Caco-2 (cell line): ENCODE measurements around the gene KLHL14. TPM values are rescaled to one million over a fixed set of nuclear protein-coding genes. Genes with fewer than 3 reads are reported as not detected.

Experiments used
- BruUV-seq: library from RNA; stranded (reverse); fragments of 400-500 nt; replicated peaks from 2 replicates; lab custom pipeline; 2021; lab: Mats Ljungman, UMichigan
- CTCF ChIA-PET: fragments of 300-600 bp; sonication (Branson Sonifier 250); formaldehyde crosslinking; loops from one replicate; lab custom pipeline; 2022; ENCODE audit warnings: antibody characterized with exemption; lab: Charles Lee
- POLR2A ChIA-PET: fragments of 300-600 bp; sonication (Branson Sonifier 250); formaldehyde crosslinking; loops from one replicate; lab custom pipeline; 2022; ENCODE audit warnings: antibody characterized with exemption; lab: Charles Lee
- DNase-seq, 2 experiments: peaks; one replicate each; pipeline versions ENCODE4 v3.0.0 to v3.0.0-alpha.2; 2020 to 2022
- H3K27me3 ChIP-seq: replicated peaks from 2 replicates; pipeline ENCODE4 v1.6.0; 2011; ENCODE audit warnings: low read length; ENCODE audit not compliant: control insufficient read depth, insufficient read depth
- H3K36me3 ChIP-seq: 2 replicates; pipeline ENCODE4 v1.5.1; 2011; ENCODE audit warnings: low read length; ENCODE audit not compliant: control insufficient read depth, insufficient read depth
- H3K4me1 ChIP-seq: fragments of 250-450 bp; sonication (Bioruptor Pico); 2 replicates; pipeline ENCODE4 v1.5.1; 2020; ENCODE audit warnings: mild to moderate bottlenecking
- H3K4me3 ChIP-seq: 2 replicates; pipeline ENCODE4 v1.5.1; 2011; ENCODE audit warnings: low read depth, mild to moderate bottlenecking, control low read depth, low read length
- H3K9me3 ChIP-seq: fragments of 250-450 bp; sonication (Bioruptor Pico); 2 replicates; pipeline ENCODE4 v1.5.1; 2020; ENCODE audit warnings: mild to moderate bottlenecking, moderate library complexity
- H3K27ac Mint-ChIP-seq: one replicate; pipeline ENCODE4 v1.8.0; 2022; ENCODE audit warnings: mixed read lengths; ENCODE audit not compliant: unreplicated experiment
- H3K27me3 Mint-ChIP-seq: one replicate; pipeline ENCODE4 v1.8.0; 2022; ENCODE audit warnings: mixed read lengths; ENCODE audit not compliant: insufficient read depth, unreplicated experiment
- H3K36me3 Mint-ChIP-seq: one replicate; pipeline ENCODE4 v1.8.0; 2022; ENCODE audit warnings: mild to moderate bottlenecking, mixed read lengths; ENCODE audit not compliant: insufficient read depth, unreplicated experiment
- H3K4me1 Mint-ChIP-seq: one replicate; pipeline ENCODE4 v1.8.0; 2022; ENCODE audit warnings: low read depth, mixed read lengths; ENCODE audit not compliant: unreplicated experiment
- H3K4me3 Mint-ChIP-seq: one replicate; pipeline ENCODE4 v1.8.0; 2022; ENCODE audit warnings: mild to moderate bottlenecking, moderate library complexity, mixed read lengths; ENCODE audit not compliant: unreplicated experiment
- H3K9me3 Mint-ChIP-seq: one replicate; pipeline ENCODE4 v1.8.0; 2022; ENCODE audit warnings: mixed read lengths; ENCODE audit not compliant: unreplicated experiment
- intact Hi-C: fragments of 100-400 bp; cut with micrococcal nuclease; formaldehyde crosslinking; loops from one replicate; pipeline ENCODE4 v1.10.0; 2022; ENCODE audit not compliant: unreplicated experiment
- total RNA-seq: library from RNA; stranded (reverse); gene quantifications from 2 replicates; pipeline ENCODE4 v1.2.3, GENCODE V29; 2022
- TF ChIP-seq, protein P1 (sequence below), 2 experiments: fragments of 200-600 bp in 1 of 2; IDR thresholded peaks; 1 replicate in 1 of 2; 2 replicates in 1 of 2; pipeline versions ENCODE4 v1.5.1 to v1.8.0; 2011 to 2022; ENCODE audit warnings: antibody characterized with exemption in 1 of 2, control low read depth in 1 of 2, inconsistent platforms in 1 of 2, low read depth in 1 of 2, low read length in 1 of 2, mild to moderate bottlenecking in 1 of 2, moderate library complexity in 1 of 2; ENCODE audit not compliant: insufficient read depth in 1 of 2, severe bottlenecking in 1 of 2, unreplicated experiment in 1 of 2

KLHL14 gene
- total RNA-seq, 1 experiment from 2014 or later: not detected

DNA sequence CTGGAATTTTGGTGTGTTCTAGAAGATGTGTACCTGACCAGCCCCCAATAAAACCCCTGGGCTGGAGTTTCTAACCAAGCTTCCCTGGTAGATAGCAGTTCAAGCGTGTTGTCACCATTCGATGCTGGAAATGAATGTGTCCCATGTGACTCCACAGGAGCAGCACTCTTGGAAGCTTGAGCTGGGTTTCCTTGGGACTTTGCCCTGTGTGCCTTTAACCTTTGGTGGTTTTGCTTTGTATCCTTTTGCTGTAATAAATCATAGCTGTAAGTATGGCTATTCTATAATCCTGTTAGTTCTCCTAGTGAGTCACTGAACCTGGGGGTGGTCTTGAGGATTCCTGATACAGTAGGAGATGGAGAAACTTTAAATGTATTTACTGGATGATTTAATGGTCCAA, 65.2 kb downstream of the KLHL14 start:
- H3K4me1 ChIP-seq: no peaks in the 10 kb centered on the region
- ChIA-PET POLR2A (no interaction called here), CTCF (no interaction called here)
- Mint-ChIP-seq H3K4me3 (no peak overlapping the region), H3K36me3 (no peaks in the 10 kb centered on the region), H3K27me3 (peaks cover 3% of the 10 kb centered on the region), H3K9me3 (no peaks in the 10 kb centered on the region), H3K4me1 (no peaks in the 10 kb centered on the region), H3K27ac (no peak overlapping the region)
- intact Hi-C loops: no loop called here
- H3K4me3 ChIP-seq: no peak overlapping the region
- DNase-seq: no peak
- no peaks in the 10 kb centered on the region for H3K27me3 ChIP-seq
- H3K36me3 ChIP-seq: no peaks in the 10 kb centered on the region
- no peaks in the 10 kb centered on the region for H3K9me3 ChIP-seq
- BruUV-seq: no TSS peak
- TF ChIP-seq, protein P1, sequence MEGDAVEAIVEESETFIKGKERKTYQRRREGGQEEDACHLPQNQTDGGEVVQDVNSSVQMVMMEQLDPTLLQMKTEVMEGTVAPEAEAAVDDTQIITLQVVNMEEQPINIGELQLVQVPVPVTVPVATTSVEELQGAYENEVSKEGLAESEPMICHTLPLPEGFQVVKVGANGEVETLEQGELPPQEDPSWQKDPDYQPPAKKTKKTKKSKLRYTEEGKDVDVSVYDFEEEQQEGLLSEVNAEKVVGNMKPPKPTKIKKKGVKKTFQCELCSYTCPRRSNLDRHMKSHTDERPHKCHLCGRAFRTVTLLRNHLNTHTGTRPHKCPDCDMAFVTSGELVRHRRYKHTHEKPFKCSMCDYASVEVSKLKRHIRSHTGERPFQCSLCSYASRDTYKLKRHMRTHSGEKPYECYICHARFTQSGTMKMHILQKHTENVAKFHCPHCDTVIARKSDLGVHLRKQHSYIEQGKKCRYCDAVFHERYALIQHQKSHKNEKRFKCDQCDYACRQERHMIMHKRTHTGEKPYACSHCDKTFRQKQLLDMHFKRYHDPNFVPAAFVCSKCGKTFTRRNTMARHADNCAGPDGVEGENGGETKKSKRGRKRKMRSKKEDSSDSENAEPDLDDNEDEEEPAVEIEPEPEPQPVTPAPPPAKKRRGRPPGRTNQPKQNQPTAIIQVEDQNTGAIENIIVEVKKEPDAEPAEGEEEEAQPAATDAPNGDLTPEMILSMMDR (IDR thresholded peaks at IDR 0.05; ENCODE audit: insufficient read depth in 1 of 2, low read depth in 1 of 2, low read length in 1 of 2, severe bottlenecking in 1 of 2, unreplicated experiment in 1 of 2): no peak

DNA sequence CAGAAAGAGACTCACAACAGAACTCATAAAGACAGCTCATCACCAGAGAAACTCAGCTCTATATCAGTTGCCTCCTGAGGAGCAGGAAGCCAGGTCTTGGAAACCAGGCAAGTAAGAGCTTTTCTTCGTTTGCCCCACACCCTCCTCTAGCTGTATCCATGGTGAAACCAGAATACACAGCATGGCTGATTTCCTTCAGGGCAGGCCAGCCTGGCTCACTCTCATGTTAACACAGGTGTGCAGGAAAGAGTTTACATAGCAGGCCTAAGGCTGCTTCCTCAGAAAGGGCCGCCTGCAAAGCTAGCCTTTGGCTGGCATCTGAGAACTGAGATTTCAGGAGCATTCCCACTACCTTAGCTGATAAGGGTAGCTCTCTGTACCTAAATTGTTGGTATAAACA, 65.7 kb downstream of the KLHL14 start:
- ChIA-PET CTCF (no interaction called here), POLR2A (no interaction called here)
- TF ChIP-seq, protein P1 (IDR thresholded peaks at IDR 0.05; ENCODE audit: insufficient read depth in 1 of 2, low read depth in 1 of 2, low read length in 1 of 2, severe bottlenecking in 1 of 2, unreplicated experiment in 1 of 2): no peak
- H3K4me3 ChIP-seq: no peak overlapping the region
- BruUV-seq: no TSS peak
- Mint-ChIP-seq H3K27me3 (peaks cover 3% of the 10 kb centered on the region), H3K4me3 (no peak overlapping the region), H3K27ac (no peak overlapping the region), H3K4me1 (no peaks in the 10 kb centered on the region), H3K9me3 (no peaks in the 10 kb centered on the region), H3K36me3 (no peaks in the 10 kb centered on the region)
- H3K27me3 ChIP-seq: no peaks in the 10 kb centered on the region
- intact Hi-C loops: no loop called here
- no peaks in the 10 kb centered on the region for H3K9me3 ChIP-seq
- DNase-seq: no peak
- no peaks in the 10 kb centered on the region for H3K36me3 ChIP-seq
- H3K4me1 ChIP-seq: no peaks in the 10 kb centered on the region

DNA sequence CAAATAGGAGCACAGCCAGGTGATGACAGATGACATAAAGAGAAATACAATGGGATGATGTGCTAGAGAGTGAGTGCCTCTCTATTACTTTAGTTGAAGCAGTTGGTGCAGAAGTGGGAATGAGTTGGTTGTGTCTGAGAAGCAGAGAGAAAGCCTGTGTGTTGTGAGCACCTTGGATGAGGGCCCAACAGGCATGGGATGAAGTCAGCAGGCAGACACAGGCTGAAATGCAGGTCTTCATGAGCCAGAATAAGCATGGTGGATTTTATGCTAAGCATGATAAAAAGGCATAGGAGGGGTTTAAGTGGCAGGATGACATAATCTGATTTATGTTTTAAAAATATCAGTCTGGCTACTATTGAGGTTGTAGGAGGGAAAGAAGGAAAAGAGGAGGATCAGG, 71.5 kb downstream of the KLHL14 start:
- TF ChIP-seq, protein P1 (IDR thresholded peaks at IDR 0.05; ENCODE audit: insufficient read depth in 1 of 2, low read depth in 1 of 2, low read length in 1 of 2, severe bottlenecking in 1 of 2, unreplicated experiment in 1 of 2): no peak
- H3K4me3 ChIP-seq: no peak overlapping the region
- no peaks in the 10 kb centered on the region for H3K9me3 ChIP-seq
- Mint-ChIP-seq H3K9me3 (no peaks in the 10 kb centered on the region), H3K4me1 (no peaks in the 10 kb centered on the region), H3K36me3 (no peaks in the 10 kb centered on the region), H3K4me3 (no peak overlapping the region), H3K27me3 (peaks cover 3% of the 10 kb centered on the region), H3K27ac (no peak overlapping the region)
- no peaks in the 10 kb centered on the region for H3K27me3 ChIP-seq
- no peak for DNase-seq
- ChIA-PET POLR2A (no interaction called here), CTCF (no interaction called here)
- H3K36me3 ChIP-seq: no peaks in the 10 kb centered on the region
- intact Hi-C loops: no loop called here
- no peaks in the 10 kb centered on the region for H3K4me1 ChIP-seq
- no TSS peak for BruUV-seq
